HEK293T (cell line): ENCODE data around the gene NET1.

Experiments used
- ELF4 ChIP-seq: fragments of 450-650 bp; IDR thresholded peaks from 2 replicates; pipeline ENCODE4 v1.6.1; 2017; ENCODE audit warnings: antibody characterized with exemption
- SP1 ChIP-seq: fragments of 450-650 bp; IDR thresholded peaks from 2 replicates; pipeline ENCODE4 v1.6.1; 2017

DNA sequence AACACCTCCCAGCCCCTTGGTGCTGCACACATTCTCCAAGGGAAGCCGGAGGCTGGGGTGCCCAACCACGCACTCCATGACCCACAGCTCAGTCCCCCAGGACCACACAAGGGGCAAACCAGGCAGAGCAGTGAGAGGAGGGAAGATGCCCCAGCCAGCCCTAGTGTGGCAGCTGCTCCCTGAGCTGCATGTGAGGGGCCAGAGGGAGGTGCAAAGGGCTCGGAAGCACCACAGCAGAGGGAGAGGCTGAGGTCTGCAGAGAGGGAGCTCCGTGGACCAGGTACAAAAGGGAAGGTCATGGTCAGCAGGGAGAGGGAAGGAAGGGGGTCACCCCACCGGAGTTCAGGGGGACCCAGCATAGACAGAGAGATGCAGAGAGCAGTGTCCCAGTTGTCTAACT is 88.6 kb downstream of the NET1 start:
- no peak for TF ChIP-seq SP1
- no peak for TF ChIP-seq ELF4
